ENCODE data around the gene LRRC3. TPM values are rescaled to one million over a fixed set of nuclear protein-coding genes. Genes with fewer than 3 reads are reported as not detected.

The LRRC3 gene
- polyA plus RNA-seq, 3 donors, result 4.1 to 6.0 (median 5.8) TPM

DNA sequence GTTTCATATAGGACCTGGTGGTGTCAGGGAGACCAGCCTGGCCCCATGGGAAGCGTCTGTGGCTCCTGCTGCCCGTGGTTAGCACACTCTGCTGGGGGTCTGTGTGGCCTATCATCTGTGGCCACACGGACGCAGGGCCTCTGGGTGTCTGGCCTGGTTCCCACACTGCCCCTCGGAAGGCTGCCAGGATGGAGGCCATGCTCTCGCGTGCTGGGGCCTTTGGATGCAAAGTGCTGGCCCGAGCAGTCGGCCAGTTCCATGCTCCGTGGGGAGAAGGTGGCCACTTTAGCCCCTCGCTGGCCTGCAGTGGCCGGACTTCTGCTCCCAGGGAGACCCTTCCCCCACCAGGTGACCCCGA is 20.8 kb upstream of the LRRC3 start:
- DNase-seq (ENCODE audit: extremely low read depth in 1 of 11, low read depth in 9 of 11, low spot score in 4 of 11), result no peak

DNA sequence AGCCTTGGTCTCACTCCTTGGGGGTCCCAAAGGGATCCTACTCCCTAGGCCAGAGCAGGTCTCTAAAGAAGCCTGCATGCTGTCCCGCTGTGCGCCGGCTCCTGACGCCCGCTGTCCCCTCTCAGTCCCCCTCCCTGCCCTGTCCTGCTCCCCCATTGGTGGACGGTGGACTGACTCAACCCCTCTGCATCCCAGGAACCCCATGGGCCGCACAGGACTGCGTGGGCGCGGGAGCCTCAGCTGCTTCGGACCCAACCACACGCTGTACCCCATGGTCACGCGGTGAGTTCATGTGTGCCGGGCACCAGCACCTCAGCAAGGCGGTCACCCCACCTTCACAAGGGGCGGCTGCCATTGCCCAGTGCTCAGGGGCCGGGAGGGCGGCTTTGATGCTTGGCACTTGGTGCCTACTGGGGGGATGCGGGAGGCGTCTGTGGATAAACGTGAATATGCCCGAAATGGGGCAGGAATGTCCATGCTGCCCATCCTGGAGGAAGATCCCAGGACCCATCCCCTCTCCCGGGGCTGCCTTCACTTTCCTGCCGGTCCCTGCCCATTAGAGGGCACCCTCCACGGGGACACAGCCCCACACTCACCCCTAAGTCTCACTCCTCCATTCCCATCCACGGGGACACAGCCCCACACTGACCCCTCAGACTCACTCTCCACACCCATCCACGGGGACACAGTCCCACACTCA is 20.2 kb upstream of the LRRC3 start:
- DNase-seq (ENCODE audit: extremely low read depth in 1 of 11, low read depth in 9 of 11, low spot score in 4 of 11), result no peak

DNA sequence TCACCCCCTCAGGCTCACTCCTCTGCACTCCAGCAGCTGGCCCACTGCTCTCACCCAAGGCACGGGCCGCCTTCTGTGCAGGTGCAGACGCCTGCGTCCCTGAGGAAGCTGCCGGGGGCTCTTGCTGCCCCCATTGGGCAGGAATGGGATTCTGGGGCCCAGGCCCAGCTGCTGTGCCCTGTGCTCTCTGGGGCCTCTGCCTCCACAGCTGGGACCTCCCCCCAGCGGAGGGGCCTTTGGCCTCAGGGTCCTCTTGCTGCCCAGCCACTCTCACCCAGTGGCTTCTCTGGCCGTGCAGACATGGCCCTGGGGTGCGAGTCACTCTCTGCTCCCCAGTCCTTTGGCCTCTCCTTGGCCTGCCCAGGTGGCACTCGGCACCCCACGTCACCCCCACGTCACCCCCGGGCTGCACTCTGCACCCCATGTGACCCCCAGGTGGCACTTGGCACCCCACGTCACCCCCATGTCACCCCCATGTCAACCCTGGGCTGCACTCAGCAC is 19.1 kb upstream of the LRRC3 start:
- DNase-seq (ENCODE audit: extremely low read depth in 1 of 11, low read depth in 9 of 11, low spot score in 4 of 11), result no peak

DNA sequence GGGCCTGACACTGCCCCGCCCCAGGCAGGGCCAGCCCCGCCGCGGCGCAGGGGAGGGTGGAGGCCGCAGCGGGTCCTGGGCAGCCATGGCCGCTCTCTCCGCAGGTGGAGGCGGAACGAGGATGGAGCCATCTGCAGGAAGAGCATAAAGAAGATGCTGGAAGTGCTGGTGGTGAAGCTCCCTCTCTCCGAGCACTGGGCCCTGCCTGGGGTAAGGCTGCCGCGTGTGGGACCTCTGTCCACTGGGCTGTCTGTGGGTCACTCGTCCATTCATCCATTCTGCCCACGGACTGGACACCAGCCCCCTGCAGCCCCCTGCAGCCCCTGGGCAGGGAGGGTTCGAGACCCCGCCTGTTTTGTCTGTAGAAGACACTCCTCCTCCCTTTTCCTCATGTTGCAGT is 18.4 kb upstream of the LRRC3 start:
- no peak for DNase-seq (ENCODE audit: extremely low read depth in 1 of 11, low read depth in 9 of 11, low spot score in 4 of 11)

DNA sequence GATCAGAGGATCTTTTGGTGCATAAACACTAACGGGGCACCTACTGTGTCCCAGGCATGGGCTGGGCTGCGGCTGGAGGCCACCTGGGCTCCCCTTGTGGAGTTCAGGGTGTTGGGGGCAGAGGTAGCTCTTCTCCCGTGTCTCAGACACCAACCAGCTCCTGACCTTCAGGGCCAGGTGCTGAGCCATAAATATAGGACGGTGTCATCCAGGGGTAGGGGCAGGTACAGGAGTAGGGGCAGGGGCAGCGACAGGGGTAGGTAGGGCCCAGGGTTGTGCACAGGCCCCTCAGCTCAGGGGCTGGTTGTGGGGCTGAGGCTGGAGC is 18.0 kb upstream of the LRRC3 start:
- no peak for DNase-seq (ENCODE audit: extremely low read depth in 1 of 11, low read depth in 9 of 11, low spot score in 4 of 11)

DNA sequence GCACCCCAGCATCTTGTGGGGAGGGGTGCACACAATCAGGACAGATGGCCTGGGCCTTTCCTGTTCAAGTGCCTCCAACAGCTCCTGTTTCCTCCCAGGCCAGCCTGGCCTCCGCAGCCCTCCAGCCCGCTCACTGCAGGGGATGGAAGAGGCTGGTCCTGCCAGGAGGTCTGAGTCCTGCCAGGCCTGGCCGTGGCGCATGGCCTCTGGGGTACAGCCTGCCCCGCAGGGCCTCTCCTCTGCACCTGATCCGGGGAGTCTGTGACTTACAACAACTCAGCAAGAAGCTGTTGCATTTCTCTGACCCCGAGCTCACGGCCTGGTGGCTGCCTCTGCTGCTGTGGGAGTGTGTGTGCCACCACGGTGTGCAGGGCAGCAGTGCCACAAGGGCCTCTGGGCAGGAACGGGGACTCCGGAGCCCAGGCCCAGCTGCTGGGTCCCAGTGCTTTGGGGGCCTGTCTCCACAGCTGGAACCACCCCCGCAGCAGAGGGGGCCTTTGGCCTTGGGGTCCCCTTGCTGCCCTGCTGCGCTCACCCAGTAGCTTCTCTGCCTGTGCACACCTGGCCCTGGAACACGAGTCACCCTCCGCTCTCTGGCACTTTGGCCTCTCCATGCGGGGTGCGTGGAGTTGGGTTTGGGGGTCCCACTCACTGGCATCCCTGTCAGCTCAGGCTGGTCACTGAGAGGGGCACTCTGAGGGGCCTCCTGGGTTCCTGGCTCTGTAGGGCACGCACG is 17.4 kb upstream of the LRRC3 start:
- DNase-seq (ENCODE audit: extremely low read depth in 1 of 11, low read depth in 9 of 11, low spot score in 4 of 11), result no peak

DNA sequence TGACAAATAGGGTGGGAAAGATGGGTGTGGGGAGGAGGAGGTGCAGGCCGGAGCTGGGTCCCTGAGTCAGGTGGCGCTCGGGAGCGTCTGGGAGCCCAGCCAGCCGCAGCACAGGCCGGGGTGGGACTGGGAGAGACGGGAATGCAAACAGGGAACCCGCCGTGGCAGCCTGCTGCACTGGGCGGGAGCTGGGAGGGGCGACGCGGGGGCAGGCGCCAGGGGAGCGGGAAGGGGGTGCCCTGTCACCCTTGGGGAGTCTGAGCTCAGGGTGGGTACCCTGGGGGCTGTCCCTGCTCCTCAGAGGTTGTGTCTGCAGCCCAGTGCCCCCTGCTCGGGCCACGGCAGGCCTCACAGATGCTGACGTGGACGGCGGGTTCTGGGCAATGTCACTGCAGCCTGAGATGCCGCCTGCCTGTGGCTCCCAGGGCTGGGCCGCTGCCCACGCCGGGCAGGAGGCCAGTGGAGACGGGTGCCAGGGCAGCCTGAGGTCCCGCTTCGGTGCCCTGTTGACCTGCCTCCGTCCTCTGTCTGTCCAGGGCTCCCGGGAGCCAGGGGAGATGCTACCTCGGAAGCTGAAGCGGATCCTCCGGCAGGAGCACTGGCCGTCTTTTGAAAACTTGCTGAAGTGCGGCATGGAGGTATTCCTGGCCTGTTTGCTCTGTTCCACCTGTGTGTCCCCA is 16.6 kb upstream of the LRRC3 start:
- no peak for DNase-seq (ENCODE audit: extremely low read depth in 1 of 11, low read depth in 9 of 11, low spot score in 4 of 11)

DNA sequence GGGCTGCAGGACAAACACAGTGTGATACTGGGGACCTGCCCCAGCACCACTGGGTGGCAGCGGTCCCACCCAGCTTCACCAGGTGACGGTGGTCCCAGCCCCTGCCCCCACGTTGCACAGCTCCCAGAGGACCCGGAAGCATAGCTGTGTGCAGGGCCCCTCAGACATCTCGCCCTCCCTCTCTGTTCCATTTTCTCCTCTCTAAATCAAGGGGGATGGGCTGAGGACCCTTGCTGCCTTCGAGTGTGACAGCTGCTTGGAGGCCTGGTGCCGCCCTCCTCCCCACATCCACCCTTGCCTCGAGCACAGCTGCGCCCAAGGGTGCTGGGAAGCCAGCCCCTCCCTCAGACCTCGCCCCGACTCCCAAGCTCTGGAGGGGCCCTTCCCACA is 16.1 kb upstream of the LRRC3 start:
- no peak for DNase-seq (ENCODE audit: extremely low read depth in 1 of 11, low read depth in 9 of 11, low spot score in 4 of 11)

DNA sequence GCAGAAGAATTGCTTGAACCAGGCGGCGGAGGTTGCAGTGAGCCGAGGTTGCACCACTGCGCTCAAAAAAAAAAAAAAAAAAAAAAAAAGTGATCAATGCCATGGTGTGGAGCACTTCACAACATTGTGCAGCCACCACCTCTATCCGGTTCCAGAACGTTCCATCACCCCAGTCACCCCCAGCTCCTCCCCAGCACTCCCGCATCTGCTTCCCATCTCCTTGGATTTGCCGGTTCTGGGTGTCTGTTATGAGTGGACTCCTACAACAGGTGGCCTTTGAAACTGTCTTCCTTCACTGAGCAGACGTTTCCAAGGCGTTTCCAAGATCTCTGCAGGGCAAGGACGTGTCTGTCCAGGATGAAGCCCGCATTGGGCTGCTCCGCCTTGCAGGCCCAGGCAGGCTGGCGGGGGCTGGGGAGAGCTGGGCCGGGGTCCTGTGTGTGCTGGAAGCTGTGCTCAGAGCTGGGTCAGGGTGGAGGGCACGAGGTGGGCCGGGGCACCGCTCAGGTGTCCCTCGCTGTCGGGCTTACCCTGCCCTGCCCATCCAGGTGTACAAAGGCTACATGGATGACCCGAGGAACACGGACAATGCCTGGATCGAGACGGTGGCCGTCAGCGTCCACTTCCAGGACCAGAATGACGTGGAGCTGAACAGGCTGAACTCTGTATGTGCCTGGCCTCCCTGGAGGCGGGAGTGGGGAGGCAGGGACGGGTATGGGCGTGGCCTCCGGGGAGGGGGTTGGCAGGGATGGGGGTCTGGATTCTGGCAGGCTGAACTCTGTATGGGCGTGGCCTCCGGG is 14.9 kb upstream of the LRRC3 start:
- no peak for DNase-seq (ENCODE audit: extremely low read depth in 1 of 11, low read depth in 9 of 11, low spot score in 4 of 11)

DNA sequence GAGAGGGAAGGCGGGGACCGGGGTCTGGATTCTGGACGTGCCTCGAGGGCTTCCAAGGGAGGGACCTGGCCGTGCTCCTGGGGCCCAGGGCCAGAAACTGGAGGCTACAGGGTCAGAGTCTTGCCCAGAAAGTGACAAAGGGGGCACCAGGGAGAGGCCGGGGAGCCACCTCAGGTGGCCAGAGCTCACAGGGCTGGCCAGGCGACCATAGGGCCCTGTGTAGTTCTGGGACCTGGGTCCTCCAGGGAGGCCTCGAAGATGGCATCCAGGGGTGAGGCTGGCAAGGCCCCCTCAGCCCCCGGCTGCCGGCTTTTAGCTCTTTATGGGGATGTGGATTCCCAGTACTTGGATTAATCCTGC is 14.3 kb upstream of the LRRC3 start:
- DNase-seq (ENCODE audit: extremely low read depth in 1 of 11, low read depth in 9 of 11, low spot score in 4 of 11), result no peak

DNA sequence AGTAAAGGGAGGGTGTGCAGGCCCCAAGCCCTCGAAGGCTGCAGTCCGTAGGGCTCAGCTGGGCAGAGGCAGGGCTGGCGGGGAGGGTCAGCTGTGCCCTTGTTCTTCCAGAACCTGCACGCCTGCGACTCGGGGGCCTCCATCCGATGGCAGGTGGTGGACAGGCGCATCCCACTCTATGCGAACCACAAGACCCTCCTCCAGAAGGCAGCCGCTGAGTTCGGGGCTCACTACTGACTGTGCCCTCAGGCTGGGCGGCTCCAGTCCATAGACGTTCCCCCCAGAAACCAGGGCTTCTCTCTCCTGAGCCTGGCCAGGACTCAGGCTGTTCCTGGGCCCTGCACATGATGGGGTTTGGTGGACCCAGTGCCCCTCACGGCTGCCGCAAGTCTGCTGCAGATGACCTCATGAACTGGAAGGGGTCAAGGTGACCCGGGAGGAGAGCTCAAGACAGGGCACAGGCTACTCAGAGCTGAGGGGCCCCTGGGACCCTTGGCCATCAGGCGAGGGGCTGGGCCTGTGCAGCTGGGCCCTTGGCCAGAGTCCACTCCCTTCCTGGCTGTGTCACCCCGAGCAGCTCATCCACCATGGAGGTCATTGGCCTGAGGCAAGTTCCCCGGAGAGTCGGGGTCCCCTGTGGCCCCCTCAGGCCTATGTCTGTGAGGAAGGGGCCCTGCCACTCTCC is 13.6 kb upstream of the LRRC3 start:
- DNase-seq (ENCODE audit: extremely low read depth in 1 of 11, low read depth in 9 of 11, low spot score in 4 of 11), result no peak

DNA sequence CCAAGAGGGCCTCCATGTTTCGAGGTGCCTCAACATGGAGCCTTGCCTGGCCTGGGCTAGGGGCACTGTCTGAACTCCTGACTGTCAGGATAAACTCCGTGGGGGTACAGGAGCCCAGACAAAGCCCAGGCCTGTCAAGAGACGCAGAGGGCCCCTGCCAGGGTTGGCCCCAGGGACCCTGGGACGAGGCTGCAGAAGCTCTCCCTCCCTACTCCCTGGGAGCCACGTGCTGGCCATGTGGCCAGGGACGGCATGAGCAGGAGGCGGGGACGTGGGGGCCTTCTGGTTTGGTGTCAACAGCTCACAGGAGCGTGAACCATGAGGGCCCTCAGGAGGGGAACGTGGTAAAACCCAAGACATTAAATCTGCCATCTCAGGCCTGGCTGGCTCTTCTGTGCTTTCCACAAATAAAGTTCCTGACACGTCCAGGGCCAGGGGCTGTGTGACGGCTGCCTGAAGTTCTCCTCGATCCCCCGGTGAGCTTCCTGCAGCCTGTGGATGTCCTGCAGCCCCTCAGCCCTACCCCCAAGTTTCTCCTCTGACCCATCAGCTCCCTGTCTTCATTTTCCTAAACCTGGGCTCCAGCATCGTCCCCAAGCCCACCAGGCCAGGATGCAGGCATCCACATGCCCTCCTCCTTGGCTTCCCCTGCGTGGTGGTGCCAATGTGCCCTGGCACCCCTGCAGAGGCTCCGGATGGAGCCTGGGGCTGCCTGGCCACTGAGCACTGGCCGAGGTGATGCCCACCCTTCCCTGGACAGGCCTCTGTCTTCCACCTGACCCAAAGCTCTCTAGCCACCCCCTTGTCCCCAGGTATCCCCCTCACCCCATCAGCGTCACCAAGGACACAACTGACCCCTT is 12.8 kb upstream of the LRRC3 start:
- DNase-seq (ENCODE audit: extremely low read depth in 1 of 11, low read depth in 9 of 11, low spot score in 4 of 11), result no peak

DNA sequence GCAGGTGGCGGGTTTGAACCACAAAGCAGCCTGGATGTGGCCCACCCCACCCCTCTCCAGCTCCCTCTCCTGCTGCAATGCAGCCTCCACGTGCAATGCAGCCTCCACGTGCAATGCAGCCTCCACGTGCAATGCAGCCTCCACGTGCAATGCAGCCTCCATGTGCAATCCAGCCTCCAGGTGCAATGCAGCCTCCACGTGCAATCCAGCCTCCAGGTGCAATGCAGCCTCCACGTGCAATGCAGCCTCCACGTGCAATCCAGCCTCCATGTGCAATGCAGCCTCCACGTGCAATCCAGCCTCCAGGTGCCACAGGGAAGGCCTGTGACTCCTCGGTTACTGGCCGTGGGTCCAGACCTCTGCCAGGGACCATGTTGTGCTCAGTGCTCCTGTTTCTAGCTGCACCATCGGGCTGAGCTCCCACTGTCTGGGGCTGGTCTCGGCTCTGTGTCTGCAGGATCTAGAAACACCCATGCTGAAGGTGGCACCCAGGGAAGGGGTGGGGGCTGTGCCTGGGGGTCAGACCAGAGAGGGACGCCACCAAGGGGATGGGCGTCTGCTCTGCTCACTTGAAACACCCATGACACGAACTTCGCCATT is 11.9 kb upstream of the LRRC3 start:
- DNase-seq (ENCODE audit: extremely low read depth in 1 of 11, low read depth in 9 of 11, low spot score in 4 of 11), result no peak

DNA sequence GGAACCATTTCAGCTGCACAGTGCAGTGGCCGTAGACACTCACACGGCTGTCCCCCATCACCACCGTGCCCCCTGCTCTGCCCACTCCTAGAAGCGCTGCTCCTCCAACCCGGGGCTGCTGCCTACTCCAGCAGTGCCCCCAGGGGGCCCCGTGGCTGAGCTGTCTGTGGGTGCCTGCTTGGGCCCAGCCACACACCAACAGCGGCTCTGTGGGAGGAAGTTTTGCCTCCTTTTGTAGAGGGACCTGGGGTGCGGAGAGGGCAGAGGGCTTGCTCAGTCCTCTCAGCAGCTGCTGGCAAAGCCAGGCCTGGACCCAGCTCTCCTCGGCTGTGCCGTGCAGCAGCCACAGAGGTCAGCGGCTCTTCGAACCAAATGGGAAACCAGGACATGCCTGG is 11.4 kb upstream of the LRRC3 start:
- no peak for DNase-seq (ENCODE audit: extremely low read depth in 1 of 11, low read depth in 9 of 11, low spot score in 4 of 11)

DNA sequence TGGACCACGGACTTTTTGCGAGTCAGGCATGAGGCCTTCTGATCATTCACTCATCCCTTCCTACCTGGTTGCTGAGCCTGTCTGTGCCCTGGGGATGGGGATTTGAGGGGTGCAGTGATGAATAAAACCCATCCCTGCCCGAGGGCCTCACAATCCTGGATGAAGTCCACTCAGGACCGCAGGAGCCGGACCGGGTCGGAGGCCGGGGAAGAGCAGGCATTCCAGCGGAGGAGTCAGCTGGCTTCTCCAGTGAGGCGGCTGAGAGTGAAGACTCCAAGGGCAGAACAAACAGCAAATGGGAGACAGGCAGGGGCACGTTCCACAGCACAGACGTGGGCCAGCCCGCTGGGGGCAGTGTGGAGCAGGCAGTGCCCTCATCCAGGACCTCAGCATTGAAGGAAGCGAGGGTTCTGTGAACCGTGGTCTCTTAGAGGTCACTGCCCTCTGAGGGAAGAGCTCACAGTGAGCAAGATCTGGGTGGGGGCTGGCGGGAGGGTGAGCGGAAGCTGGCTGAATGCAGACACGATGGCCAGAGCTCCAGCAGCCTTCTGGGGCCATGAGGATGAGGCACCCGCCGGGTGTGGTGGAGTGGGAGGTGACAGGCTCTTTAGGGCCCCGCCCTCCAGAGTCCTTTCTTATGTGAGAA is 10.9 kb upstream of the LRRC3 start:
- DNase-seq (ENCODE audit: extremely low read depth in 1 of 11, low read depth in 9 of 11, low spot score in 4 of 11), result no peak

DNA sequence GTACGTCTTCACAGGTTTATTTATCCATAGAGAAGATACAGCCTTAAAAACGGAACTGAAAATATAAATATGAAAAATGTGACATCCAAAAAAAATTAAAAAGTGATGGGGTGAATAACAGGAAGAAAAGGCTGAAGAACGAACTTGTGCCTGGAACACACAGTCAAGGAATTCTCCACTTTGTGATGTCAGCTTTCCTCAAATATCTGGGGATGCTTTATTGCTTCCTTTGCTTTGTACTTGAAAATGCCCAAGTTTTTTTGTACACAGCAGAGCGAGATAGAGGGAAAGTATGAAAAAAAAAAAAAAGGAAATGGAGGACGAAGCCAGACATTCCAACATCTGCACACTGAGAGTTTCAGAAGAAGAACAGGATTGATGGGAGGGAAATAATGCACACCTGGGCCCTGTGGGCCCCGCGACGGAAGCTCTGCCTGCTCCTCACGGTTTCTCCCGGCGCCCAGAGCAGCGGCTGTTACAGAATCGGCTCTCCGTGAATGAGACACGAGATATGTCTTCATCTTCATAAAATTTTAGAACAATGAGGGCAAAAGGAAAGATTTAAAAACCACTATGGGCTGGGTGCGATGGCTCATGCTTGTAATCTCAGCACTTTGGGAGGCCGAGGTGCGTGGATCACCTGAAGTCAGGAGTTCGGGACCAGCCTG is 10.0 kb upstream of the LRRC3 start:
- no peak for DNase-seq (ENCODE audit: extremely low read depth in 1 of 11, low read depth in 9 of 11, low spot score in 4 of 11)

DNA sequence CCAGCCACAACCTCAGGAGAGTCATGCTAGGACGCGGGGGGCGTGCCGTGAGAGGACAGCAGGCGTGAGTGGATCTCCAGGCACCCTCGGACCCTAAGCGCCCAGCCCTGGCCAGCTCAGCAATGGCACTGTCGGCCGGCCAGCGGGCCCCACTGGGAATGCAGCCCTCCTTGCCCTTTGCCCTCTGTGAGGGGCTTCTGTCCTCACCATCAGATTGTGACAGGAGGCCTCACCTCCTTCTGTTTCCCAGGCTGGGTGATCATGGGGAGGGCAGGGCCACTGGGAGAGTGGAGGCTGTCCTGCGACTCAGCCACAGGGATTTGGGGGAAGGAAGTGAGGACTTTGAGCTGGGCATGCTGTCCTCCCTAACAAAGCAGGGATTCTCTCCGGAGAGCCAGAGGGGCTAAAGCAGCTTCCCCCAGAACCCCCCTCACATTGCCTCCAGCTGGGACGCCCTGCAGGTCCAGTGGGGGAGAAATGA is 6.6 kb upstream of the LRRC3 start:
- no peak for DNase-seq (ENCODE audit: extremely low read depth in 1 of 11, low read depth in 9 of 11, low spot score in 4 of 11)
